Measurements from ENCODE around the gene IGF1R.
A peak's percentile ranks its signal among the peaks of the same experiment; 100 is the strongest.

IGF1R gene

GRCh38 chr15:98916826-98917225 lies 268.5 kb downstream of the IGF1R start:
- H3K36me3 ChIP-seq = peaks cover 93% of the 10 kb centered on the region
- TF ChIP-seq, protein P1, sequence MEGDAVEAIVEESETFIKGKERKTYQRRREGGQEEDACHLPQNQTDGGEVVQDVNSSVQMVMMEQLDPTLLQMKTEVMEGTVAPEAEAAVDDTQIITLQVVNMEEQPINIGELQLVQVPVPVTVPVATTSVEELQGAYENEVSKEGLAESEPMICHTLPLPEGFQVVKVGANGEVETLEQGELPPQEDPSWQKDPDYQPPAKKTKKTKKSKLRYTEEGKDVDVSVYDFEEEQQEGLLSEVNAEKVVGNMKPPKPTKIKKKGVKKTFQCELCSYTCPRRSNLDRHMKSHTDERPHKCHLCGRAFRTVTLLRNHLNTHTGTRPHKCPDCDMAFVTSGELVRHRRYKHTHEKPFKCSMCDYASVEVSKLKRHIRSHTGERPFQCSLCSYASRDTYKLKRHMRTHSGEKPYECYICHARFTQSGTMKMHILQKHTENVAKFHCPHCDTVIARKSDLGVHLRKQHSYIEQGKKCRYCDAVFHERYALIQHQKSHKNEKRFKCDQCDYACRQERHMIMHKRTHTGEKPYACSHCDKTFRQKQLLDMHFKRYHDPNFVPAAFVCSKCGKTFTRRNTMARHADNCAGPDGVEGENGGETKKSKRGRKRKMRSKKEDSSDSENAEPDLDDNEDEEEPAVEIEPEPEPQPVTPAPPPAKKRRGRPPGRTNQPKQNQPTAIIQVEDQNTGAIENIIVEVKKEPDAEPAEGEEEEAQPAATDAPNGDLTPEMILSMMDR (IDR thresholded peaks at IDR 0.05) = no peak
- no peaks in the 10 kb centered on the region for H3K9me3 ChIP-seq
- H3K4me1 ChIP-seq (ENCODE audit: control insufficient read depth in 1 of 2, insufficient read depth in 1 of 2, low read depth in 1 of 2, low read length in 1 of 2) = peaks cover 22 to 25% of the 10 kb centered on the region in 2 experiments
- peak overlapping the region; percentile 14 for H3K27ac ChIP-seq
- no peak overlapping the region for H3K4me3 ChIP-seq (ENCODE audit: low read depth in 1 of 2, low read length in 1 of 2)
- H3K27me3 ChIP-seq = no peaks in the 10 kb centered on the region

DNA sequence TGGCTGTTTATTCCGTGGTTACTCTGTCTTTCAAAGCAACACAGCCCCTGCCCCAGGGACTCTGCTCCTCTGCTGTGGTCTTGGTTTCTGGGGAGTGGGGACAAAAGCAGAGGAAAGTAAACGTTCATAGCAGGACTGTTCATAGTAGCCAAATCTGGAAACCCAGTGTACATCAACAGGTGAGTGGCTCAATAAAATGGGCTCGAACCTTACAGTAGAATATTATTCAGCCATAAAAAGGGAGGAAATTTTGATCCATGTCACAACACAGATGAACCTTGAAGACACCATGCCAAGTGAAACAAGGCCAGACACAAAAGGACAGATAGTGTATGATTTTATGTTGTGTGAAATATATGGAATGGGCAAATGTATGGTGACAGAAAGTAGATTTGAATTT lies 269.1 kb downstream of the IGF1R start:
- peaks cover 22 to 25% of the 10 kb centered on the region in 2 experiments for H3K4me1 ChIP-seq (ENCODE audit: control insufficient read depth in 1 of 2, insufficient read depth in 1 of 2, low read depth in 1 of 2, low read length in 1 of 2)
- H3K4me3 ChIP-seq (ENCODE audit: low read depth in 1 of 2, low read length in 1 of 2) = no peak overlapping the region
- H3K27me3 ChIP-seq = no peaks in the 10 kb centered on the region
- TF ChIP-seq, protein P1 (IDR thresholded peaks at IDR 0.05) = no peak
- H3K27ac ChIP-seq = peak overlapping the region; percentile 14
- H3K9me3 ChIP-seq = no peaks in the 10 kb centered on the region
- H3K36me3 ChIP-seq = peaks cover 93% of the 10 kb centered on the region

GRCh38 chr15:98920091-98920880 lies 271.9 kb downstream of the IGF1R start:
- no peaks in the 10 kb centered on the region for H3K27me3 ChIP-seq
- H3K4me3 ChIP-seq (ENCODE audit: low read depth in 1 of 2, low read length in 1 of 2) = no peak overlapping the region
- H3K4me1 ChIP-seq (ENCODE audit: control insufficient read depth in 1 of 2, insufficient read depth in 1 of 2, low read depth in 1 of 2, low read length in 1 of 2) = peaks cover 16 to 17% of the 10 kb centered on the region in 2 experiments
- TF ChIP-seq, protein P1 (IDR thresholded peaks at IDR 0.05) = no peak
- H3K9me3 ChIP-seq = no peaks in the 10 kb centered on the region
- H3K27ac ChIP-seq = peak overlapping the region; percentile 60
- H3K36me3 ChIP-seq = peaks cover 93% of the 10 kb centered on the region

- Histone ChIP-seq H3K4me3 (ENCODE audit: low read depth in 1 of 2, low read length in 1 of 2) (no peak overlapping the region), H3K36me3 (peaks cover 88% of the 10 kb centered on the region), H3K27me3 (no peaks in the 10 kb centered on the region), H3K4me1 (ENCODE audit: control insufficient read depth in 1 of 2, insufficient read depth in 1 of 2, low read depth in 1 of 2, low read length in 1 of 2) (peaks cover 14% of the 10 kb centered on the region in 2 experiments), H3K27ac (no peak overlapping the region), H3K9me3 (no peaks in the 10 kb centered on the region)
- TF ChIP-seq, protein P1 (IDR thresholded peaks at IDR 0.05) = no peak
These were observed 274.8 kb downstream of the IGF1R start for GRCh38 chr15:98923171-98923570.

GRCh38 chr15:98923579-98923978 lies 275.2 kb downstream of the IGF1R start:
- Histone ChIP-seq H3K27me3 (no peaks in the 10 kb centered on the region), H3K4me1 (ENCODE audit: control insufficient read depth in 1 of 2, insufficient read depth in 1 of 2, low read depth in 1 of 2, low read length in 1 of 2) (peaks cover 14% of the 10 kb centered on the region in 2 experiments), H3K9me3 (no peaks in the 10 kb centered on the region), H3K27ac (no peak overlapping the region), H3K4me3 (ENCODE audit: low read depth in 1 of 2, low read length in 1 of 2) (no peak overlapping the region), H3K36me3 (peaks cover 88% of the 10 kb centered on the region)
- TF ChIP-seq, protein P1 (IDR thresholded peaks at IDR 0.05) = no peak

Data from neutrophil (primary cell).